Lower lobe of right lung (tissue), 2 donors: Measurements from ENCODE around the gene LOXL1. TPM values are rescaled to one million over a fixed set of nuclear protein-coding genes. Genes with fewer than 3 reads are reported as not detected.

Experiments
- ATAC-seq, 2 donors: fragments of 200-7000 bp; cut with Tn5 transposase; one replicate each; pipeline ENCODE4 v1.9.1; 2020 to 2022; ENCODE audit warnings: mild to moderate bottlenecking in 2 of 2, moderate library complexity in 2 of 2
- DNase-seq: peaks from one replicate; pipeline ENCODE4 v3.0.0-alpha.2; 2020
- H3K27ac ChIP-seq: fragments of 200-600 bp; one replicate; pipeline ENCODE4 v1.8.0; 2022
- H3K27me3 ChIP-seq: fragments of 200-600 bp; one replicate; pipeline ENCODE4 v1.8.0; 2022; ENCODE audit warnings: low read depth
- H3K36me3 ChIP-seq: fragments of 200-600 bp; one replicate; pipeline ENCODE4 v1.8.0; 2022; ENCODE audit warnings: mild to moderate bottlenecking
- H3K4me1 ChIP-seq: fragments of 200-600 bp; one replicate; pipeline ENCODE4 v1.8.0; 2022
- H3K4me3 ChIP-seq: fragments of 200-600 bp; one replicate; pipeline ENCODE4 v1.8.0; 2022; ENCODE audit warnings: mild to moderate bottlenecking
- H3K9me3 ChIP-seq: fragments of 200-600 bp; one replicate; pipeline ENCODE4 v1.8.0; 2022
- intact Hi-C: fragments of 100-400 bp; cut with DNase I; formaldehyde crosslinking; loops from one replicate; pipeline ENCODE4 v1.11.0; 2022
- total RNA-seq: library from RNA; stranded (reverse); fragmentation: NEBNext Ultra II Directional; extraction: Animal tissue kit (Norgen Biotek cat#: 25700); gene quantifications from one replicate; pipeline ENCODE4 v1.2.1, GENCODE V29; 2021
- TF ChIP-seq, protein P1 (sequence below): fragments of 200-600 bp; IDR thresholded peaks from one replicate; pipeline ENCODE4 v1.8.0; 2022; ENCODE audit warnings: antibody characterized with exemption, mild to moderate bottlenecking
- donor health status: DM: no; HTN: yes; CAD: no; lungs with severe emphysema.

LOXL1 gene
- total RNA-seq, 1 donor from 2014 or later: 7.6 TPM

DNA sequence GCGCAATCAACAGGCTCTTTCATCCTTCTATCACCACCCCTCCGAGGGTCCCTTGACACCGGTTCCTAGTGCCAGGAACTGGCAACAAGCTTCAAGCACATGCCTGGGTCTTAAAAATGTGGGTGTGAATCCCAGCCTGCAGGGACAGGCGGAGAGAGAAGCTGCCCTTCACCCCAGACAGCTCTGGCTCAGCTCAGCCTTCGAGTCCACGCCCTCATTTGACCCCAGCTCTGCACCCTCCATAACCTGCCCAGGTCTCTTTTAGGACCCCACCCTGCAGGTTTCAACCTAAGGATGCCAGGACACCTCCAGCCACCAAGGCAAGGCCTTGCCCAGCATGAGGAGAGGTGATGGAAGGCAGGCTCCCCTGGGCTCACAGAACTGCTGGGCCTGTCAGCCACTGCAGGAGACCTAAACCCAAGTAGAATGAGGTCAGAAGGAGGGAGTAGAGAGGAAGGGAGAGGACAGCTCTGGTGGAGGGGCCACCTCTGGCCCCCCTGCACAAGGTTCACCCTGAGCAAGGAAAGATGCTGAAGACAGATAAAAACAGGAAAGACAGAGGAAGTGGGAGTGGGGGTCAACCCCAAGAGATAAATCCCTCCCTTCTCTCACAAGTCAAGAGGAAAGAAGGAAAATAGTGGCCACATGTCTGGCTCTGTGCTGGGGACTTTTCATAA, 2.6 kb upstream of the LOXL1 start:
- Histone ChIP-seq H3K9me3 (no peaks in the 10 kb centered on the region), H3K4me1 (peaks cover 61% of the 10 kb centered on the region), H3K27me3 (peaks cover 22% of the 10 kb centered on the region), H3K36me3 (no peaks in the 10 kb centered on the region), H3K4me3 (no peak overlapping the region), H3K27ac (peak overlapping the region; percentile 62)
- DNase-seq: peak; percentile 14
- TF ChIP-seq, protein P1, sequence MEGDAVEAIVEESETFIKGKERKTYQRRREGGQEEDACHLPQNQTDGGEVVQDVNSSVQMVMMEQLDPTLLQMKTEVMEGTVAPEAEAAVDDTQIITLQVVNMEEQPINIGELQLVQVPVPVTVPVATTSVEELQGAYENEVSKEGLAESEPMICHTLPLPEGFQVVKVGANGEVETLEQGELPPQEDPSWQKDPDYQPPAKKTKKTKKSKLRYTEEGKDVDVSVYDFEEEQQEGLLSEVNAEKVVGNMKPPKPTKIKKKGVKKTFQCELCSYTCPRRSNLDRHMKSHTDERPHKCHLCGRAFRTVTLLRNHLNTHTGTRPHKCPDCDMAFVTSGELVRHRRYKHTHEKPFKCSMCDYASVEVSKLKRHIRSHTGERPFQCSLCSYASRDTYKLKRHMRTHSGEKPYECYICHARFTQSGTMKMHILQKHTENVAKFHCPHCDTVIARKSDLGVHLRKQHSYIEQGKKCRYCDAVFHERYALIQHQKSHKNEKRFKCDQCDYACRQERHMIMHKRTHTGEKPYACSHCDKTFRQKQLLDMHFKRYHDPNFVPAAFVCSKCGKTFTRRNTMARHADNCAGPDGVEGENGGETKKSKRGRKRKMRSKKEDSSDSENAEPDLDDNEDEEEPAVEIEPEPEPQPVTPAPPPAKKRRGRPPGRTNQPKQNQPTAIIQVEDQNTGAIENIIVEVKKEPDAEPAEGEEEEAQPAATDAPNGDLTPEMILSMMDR: no peak
- intact Hi-C loops: no loop called here
- ATAC-seq: no peak

DNA sequence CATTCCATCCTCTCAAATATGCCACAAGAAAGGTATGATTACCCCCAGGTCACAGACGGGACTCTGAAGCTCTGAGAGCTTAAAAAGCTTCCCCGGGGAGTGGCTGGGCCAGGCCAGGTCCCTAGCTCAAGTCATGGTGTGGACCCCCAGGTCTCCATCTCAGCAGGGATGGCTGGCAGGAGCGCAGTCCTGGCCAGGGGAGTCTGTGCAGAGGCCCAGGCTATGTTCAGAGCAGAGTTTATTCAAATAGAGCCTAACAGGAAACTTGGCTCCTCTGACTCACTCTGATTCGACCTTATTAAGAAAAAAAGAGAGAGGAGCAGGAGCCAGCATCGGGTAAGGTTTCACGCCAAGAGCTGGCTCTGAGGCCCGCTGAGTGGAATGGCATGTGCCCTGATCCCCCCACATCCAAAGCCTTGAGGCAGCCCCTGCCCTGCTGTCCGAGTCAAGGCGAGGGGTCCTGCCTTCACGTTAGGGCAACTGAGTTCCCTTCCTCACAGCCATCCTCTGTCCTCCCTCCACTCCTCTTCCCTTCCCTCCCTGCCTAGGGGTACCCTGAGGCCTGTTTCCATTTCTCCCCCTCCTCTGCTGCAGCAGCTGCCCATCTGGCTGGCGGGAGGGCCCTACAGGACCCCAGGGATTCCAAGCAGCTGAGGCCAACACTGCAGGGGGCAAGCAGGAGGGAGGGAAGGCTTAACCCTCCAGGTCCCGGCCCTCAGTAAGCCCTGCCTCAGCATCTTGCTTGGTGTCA, 1.9 kb upstream of the LOXL1 start:
- DNase-seq (peak; percentile 28), ATAC-seq (no peak)
- H3K36me3 ChIP-seq: no peaks in the 10 kb centered on the region
- H3K27me3 ChIP-seq: peaks cover 27% of the 10 kb centered on the region
- H3K4me1 ChIP-seq: peaks cover 61% of the 10 kb centered on the region
- H3K4me3 ChIP-seq: no peak overlapping the region
- H3K9me3 ChIP-seq: no peaks in the 10 kb centered on the region
- TF ChIP-seq, protein P1: no peak
- H3K27ac ChIP-seq: peak overlapping the region; percentile 65
- intact Hi-C loops: no loop called here

GRCh38 chr15:73925848-73926218, 429 bp upstream of the LOXL1 start:
- Histone ChIP-seq H3K4me1 (peaks cover 68% of the 10 kb centered on the region), H3K27me3 (peaks cover 27% of the 10 kb centered on the region), H3K27ac (peak overlapping the region; percentile 83), H3K9me3 (no peaks in the 10 kb centered on the region), H3K4me3 (peak overlapping the region; percentile 64), H3K36me3 (no peaks in the 10 kb centered on the region)
- DNase-seq (peak; percentile 14), ATAC-seq (no peak)
- intact Hi-C loops: no loop called here
- TF ChIP-seq, protein P1: no peak

- ATAC-seq: peak; percentile 56 to 63
- Histone ChIP-seq H3K27me3 (peaks cover 27% of the 10 kb centered on the region), H3K36me3 (no peaks in the 10 kb centered on the region), H3K9me3 (no peaks in the 10 kb centered on the region), H3K4me3 (peak overlapping the region; percentile 64), H3K27ac (peak overlapping the region; percentile 83), H3K4me1 (peaks cover 64% of the 10 kb centered on the region)
- TF ChIP-seq, protein P1: no peak
- intact Hi-C loops: no loop called here
- peak; percentile 75 for DNase-seq
Observed at GRCh38 chr15:73927003-73927475, 777 bp downstream of the LOXL1 start.

DNA sequence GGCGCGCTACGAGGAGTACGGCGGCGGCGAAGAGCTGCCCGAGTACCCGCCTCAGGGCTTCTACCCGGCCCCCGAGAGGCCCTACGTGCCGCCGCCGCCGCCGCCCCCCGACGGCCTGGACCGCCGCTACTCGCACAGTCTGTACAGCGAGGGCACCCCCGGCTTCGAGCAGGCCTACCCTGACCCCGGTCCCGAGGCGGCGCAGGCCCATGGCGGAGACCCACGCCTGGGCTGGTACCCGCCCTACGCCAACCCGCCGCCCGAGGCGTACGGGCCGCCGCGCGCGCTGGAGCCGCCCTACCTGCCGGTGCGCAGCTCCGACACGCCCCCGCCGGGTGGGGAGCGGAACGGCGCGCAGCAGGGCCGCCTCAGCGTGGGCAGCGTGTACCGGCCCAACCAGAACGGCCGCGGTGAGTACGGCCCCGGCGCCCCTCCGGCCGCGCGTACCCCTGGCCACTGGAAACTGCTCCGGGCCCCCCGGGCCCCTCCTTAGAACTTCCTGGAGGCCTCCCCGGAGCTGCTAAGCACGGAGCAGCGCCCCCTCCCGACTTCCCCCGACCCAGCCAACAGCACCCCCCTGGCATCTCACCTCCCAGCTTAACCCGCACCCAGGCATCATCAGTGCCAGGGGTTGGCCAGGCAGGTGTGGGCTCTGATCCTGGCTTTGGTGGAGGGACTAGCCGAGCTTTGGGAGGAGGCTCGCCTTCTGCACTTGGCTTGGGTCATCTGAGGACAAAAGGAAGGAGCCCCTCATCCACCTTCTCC, 1.4 kb downstream of the LOXL1 start:
- H3K27ac ChIP-seq: peak overlapping the region; percentile 83
- no peaks in the 10 kb centered on the region for H3K9me3 ChIP-seq
- H3K4me1 ChIP-seq: peaks cover 57% of the 10 kb centered on the region
- H3K36me3 ChIP-seq: no peaks in the 10 kb centered on the region
- peak overlapping the region; percentile 64 for H3K4me3 ChIP-seq
- intact Hi-C loops: no loop called here
- peak; percentile 84 for DNase-seq
- TF ChIP-seq, protein P1: peak; percentile 49
- peaks cover 27% of the 10 kb centered on the region for H3K27me3 ChIP-seq
- ATAC-seq: peak; percentile 85 to 90
